Effector CD4-positive, alpha-beta T cell (primary cell): ENCODE data around the gene MAP1LC3B2.
A peak's percentile ranks its signal among the peaks of the same experiment; 100 is the strongest.

Source experiments
- DNase-seq: peaks from one replicate; pipeline ENCODE4 v3.0.0-alpha.2; 2020

Gene MAP1LC3B2

DNA sequence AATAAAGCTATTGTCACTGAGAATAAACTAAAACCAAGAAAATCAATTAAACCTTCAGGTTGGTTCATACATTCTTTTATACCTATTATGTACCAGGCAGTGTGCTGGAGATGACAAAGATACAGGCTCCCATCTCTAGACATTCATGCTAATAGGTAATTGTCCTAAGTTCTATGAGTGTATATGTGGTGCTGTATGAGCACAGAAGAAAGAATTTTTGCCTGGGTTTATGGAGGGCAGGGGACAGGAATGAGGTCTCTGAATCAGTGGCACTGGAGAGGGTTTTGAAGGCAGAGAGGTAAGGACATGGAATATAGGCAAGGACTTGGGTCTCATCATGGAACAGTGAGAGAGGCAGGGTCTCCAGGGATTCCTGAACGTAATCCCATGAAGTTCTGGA lies 38.7 kb downstream of the MAP1LC3B2 start:
- DNase-seq, result no peak

DNA sequence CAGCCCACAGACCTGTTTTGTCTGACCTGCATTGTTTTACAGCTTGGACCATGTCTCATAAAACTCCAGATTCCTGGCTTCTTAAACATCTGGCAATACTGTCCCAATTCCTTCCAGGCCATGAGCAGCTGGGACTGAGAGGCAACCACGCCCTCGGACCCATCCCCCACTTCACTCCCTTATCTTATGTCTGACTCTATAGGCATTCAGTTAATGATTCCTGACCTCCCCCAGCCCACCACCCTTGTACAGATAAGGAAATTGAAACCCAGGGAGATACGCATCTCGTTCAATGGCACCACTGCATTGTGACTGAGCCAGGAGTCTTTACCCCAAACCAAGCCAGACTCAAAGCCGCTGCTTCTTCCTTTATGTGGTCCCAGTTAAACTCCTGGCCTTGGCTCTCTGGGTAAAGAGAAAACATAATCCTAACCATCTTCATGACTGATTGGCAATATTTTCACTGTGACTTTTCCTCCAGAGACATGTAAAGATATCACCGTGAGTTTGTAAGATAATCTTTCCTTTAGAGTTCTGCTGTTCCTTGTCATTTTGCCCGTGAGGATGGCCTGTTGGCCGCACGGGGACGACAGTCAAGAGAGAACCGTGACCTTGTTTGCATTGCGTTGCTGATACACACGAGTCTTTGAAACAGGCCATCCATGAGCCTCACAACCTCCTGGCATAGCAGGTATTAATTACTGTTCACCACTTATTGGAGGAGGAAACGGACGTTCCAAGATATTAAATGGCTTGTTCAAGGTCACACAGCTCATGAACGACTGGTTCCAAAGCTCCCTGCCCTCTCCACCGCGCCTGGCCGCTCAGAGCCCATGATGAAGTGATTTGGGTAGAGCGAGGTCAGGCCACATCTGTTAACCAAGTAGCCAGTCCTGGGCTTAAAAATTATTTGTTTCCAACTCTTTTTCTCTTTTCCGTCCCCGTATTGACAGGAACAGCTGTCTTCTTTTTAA lies 39.4 kb downstream of the MAP1LC3B2 start:
- no peak for DNase-seq

DNA sequence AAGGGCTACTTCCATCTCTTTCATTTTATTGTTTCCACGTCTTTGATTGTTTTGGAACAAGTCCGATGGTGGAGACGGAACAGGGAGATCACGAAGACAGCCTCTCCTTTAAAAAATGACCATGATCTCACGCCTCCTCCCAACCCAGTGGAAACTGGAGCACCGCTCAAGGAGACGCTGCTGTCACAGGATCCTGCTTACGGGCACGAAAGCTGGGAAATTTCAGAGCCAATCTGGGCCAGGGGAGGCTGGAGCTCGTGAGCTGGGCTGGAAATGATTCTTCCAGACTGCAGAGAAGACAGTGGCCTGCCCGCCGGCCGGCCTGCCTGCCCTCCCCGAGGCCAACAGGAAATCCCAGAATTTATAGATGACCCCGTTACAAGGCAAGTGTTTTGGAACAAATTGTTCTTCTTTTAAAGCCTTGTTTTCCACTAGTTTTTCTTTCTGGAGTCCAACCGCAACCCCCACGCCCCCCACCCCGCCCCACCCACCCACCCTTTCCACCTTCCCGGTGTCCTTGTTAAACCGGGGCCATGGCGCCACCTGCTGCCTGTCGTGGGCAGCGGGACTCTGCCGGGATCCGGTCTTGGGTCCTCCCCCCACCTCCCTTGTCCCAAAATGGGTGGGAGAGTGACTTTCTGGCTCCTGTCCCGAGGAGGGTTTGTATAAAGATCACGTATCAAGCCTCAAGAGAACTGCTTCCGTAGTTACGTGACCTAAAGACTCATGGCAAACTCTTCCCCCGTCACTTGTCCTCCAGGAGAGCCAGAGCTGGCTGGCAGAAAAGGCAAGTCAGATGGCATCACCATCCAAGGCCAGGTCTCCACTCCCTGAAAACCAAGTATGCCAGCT lies 40.3 kb downstream of the MAP1LC3B2 start:
- DNase-seq, result peak; percentile 43

DNA sequence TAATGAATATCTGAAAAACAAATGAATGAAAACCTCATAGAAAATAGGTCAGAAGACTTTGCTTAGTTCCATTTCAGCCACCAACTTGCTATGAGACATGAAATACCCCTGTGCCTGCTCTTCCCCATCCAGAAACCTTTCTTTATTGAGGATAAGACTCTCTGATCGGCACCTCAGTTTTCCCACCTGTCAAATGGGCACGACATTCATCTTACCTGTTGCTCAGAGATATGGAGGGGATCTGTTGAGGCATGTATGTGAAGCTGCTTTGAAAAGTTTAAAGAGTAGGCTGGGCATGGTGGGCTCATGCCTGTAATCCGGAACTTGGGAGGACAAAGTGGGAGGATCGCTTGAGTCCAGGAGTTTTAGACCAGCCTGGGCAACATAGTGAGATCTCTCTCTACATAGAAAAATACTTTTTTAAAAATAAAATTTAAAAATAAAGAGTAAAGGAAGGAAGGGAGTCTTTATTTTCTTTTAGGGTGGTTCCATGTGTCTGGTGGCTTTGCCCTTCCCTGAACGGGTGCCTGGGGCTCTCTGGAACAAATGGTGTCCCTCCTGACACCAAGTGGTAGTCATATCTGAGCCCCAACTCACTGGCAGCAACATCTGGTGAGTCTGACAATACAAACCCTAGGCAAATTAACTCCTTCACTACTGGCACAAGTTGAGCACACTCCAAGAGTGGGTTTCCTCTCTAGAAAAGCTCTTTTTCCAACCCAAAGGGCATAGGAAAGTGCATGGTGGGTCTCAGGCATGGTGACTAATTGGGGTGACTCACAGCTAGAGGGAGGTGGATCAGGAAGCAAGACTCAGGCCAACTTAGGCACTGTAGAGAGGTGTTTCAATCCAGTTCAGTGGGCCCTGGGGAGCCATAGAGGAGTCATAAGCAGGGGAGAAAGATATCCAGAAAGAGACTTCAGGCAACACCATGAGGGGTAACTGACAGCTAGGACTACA lies 42.1 kb downstream of the MAP1LC3B2 start:
- DNase-seq, result no peak

DNA sequence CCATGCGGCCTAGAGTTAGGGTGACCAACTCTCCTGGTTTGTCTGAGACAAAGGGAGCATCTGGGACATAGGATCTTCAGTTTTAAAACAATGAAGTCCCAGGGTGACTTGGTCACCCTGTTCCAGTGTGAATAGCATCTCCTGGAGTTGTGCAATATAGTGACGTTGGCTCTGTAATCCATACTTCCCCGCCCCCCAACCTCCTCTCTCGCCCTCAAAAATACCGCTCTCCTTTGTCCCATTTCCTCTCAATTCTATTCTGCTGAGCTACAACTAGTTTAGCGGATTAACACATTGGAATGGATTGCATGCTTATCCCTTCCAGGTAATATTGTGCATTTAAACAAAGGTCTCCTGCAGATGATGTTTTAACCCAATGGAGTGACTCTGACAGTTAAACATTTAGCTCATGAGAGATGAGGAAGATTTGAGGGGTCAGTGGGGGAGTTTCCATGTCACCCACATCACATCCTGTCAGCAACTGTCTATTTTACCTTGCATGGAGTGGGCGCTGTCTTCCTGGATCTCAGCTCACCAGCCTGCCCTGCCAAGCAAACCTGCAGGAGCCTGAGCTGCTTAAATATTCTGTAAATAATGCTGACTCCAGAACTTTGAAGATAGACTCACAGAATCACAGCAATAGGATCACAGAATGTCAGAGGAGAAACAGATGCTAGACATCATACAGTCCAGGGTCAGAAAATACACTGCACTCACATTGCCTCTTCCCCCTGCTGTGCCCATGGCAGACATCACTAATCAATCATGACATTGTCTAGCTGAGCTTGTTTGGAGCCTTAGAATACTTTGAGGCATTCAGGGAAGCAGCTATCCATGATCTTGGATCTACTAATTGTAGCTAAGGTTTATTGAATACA lies 43.0 kb downstream of the MAP1LC3B2 start:
- no peak for DNase-seq

DNA sequence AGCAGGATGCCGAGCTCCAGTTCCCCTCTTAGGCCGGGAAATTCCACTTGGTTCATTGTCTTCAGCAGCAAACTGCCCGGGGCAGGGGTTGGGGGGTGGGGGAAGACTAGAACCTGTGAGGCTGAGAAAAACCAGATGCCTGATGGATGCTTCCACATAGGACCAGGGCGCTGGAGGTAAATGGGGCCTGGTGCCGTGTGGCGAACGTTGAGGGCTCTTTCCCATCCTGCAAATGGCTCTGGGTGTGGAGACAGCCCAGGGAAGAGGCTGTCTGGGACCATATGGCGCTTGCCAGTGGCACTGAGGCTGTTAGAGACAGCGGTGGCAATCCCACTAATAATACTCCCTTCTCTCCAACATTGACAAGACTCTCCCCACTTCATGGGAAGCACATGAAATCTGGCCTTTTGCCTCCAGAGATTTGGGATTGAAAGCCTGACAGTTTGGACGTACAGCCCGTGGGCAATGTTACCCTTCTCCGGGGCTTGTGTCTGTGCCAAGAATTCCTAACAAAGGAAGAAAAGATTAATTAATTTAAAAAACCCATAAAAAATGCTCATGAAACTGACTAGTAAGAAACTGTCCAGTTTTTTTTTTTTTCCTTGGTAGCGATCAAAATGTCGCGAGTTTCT lies 44.5 kb downstream of the MAP1LC3B2 start:
- DNase-seq, result no peak

DNA sequence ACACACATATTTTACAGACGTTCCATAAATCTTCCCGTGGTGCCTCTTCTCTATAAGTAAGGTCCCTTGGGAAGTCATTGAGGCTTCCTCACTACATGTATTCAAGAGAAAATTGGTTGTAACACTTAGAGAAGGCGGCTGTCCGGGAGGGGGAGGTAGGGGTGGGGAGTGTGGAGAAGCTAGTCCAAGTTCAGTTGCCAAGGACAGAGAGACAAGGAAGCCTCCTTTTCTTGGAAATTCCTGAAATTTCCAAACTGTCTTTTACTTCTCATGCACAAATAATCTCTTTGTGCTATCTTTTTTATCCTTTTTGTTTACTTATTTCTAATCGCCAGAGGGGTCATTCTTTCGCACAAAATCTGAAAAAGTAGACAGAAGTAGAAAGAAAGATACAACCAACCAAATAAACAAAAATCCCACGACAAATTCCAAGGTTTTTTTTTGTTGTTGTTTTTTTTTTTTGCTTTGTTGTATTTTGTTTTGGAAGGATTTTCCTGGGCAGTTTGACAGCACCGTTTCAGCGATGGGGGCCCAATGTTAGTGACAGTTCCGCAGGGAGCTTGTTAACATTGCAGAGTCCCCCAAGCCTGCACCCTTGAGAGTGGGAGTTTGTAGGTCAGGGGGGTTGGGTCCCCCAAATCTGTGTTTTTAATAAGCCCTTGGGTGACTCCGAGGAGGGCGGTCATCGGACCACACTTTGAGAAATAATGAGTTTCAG lies 45.2 kb downstream of the MAP1LC3B2 start:
- no peak for DNase-seq

DNA sequence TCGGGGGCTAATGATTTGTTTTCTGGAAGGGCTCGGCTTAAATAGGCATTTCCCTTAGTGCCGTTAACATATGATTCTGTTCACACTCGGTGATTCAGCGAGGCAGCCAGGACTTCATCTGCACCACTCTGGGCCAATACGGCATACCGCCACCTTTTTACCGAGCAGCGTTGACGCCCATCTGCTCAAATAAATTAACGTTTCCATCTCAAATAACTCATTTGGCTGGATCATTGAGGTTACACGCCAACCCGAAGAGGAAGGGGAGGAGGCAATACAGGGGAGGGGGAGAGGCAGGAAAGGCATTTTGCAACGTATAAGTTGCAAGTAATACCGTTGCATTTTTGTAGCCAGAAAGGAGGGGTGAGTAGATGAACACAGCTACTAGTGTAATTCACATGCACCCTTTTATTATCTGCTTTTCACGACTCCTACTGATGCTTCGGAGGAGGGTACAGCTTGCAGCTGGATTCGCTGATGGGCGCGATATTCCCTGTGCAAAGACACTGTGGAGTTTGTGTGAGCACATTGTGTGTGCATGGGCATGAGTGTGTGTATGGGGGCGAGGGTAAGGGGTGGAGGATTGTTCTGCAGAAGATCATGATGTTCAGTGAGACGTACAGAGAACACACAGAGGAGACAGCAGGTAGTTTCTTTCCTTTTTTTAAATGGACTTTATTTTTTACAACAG lies 45.9 kb downstream of the MAP1LC3B2 start:
- no peak for DNase-seq

DNA sequence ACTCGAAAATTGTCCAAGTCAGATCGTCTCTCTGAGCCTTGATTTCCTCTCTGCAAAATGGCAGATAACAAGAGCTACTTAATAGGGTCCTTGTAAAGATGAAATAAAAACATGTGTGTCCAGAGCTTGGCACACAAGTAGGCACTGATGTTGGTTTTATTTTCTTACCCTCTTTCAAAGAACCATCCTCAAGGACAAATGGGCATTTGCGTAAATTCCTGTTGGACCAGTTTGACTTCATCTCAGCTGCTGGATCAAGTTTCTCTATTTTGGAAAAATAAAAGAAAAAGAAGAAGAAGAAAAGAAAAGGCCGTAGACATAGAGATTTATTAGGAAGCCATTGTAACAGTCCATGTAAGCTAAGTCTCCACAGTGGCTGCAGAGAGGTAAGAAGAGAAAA lies 47.2 kb downstream of the MAP1LC3B2 start:
- no peak for DNase-seq

DNA sequence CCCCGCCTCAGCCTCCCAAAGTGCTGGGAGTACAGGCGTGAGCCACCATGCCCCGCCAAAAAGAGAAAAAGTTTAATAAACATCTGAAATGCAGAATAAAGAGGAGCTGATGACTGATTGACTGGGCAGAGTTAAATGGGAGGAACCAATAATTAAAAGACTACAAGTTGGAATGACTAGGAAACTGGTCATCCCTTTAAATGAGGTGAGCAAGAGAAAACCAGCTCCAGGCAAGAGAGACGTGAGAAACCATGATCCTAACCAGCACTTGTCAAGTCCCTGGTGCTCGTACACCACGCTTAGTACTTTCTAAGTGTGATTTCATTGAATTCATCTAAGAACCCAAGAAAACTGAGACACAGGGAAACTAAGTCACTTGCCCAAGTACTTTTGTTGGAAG lies 47.9 kb downstream of the MAP1LC3B2 start:
- no peak for DNase-seq

DNA sequence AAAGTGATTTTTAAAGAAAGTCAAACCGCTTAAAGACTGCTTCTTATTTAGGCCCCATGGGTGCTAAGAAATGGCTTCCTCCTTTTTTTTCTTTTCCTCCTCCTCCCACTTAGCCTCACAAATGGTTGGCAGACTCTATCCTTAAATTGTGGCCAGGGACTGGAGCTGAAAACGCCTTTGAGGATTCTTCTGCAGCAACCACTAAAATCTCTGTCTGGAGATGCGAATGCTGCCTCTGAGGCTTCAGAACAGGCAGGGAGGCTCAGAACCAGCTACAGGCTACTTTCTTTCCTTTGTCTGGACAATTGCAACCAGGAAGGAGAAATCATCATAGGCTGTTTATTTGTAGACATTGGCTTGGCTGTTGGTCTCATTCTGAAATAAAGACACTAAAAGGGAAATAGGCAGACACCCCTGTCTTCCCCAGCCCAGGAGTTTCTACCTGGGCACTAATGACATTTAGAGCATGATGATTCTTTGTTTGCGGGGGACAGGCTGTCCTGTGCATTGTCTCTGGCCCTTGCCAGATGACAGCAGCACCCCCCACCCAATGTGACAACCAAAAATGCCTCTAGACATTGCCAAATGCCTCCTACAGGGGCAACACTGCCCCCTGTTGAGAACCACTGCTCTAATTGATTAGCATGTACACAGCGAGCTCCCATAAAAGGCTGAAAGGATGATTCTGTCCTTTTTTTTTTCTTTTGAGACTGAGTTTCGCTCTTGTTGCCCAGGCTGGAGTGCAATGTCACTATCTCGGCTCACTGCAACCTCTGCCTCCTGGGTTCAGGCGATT lies 50.3 kb downstream of the MAP1LC3B2 start:
- no peak for DNase-seq

DNA sequence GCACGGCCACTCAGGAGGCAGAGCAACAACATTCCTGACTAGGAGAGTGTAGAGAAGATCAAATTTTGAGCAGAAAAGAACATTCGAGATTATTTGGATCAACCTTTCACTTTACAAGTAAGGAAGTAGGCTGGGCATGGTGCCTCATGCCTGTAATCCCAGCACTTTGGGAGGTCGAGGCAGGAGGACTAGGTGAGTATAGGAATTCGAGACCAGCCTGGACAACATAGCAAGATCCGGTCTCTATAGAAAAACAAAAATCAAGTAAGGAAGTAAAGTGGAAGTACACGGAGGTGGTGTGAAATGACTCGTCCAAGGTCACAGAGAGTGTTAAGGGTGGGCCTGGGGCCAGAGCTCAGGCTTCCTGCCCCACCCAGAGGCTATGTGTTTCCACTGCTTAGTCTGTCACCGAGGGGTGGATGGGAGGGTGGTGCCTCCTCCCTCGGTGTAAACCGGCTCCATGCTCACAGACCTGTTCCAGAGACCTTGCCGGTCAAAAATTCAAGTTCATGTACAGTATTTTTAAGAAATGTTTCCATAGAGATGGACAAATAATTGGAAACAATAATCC lies 51.9 kb downstream of the MAP1LC3B2 start:
- no peak for DNase-seq

DNA sequence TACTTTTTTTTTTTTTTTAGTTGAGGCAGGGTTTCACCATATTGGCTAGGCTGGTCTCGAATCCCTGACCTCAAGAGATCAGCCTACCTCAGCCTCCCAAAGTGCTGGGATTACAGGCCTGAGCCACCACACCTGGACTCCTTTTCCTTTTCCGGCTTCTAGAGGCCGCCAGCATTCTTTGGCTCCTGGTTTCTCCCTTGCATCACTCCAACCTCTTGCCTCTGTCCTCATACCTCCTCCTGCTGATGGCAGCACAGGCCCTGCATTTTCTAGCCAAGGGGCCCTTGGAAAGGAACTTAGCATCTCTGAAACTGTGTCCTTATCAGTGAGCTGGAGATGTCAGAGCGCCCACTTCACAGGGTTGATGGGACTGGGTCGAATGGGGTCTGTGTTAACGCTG lies 53.3 kb downstream of the MAP1LC3B2 start:
- no peak for DNase-seq

DNA sequence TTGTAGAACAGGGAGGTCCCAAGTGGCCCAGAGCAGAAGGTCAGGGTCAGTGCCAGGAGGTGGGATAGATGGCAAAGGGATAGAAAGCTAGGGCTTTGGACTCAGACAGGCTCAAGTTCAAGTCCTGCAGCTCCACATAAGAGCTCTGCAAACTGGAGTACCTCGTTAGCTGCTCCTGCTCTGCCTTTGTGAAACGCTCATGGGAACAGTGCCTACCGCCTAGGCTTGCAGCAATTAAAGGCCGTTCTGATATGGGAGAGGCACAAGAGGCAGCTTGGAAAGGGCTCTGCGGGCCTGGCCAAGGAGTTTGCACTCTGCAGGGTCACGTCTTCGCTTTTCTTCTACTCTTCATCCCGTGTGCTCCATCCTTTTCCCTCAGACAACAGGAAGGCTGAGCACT lies 54.1 kb downstream of the MAP1LC3B2 start:
- DNase-seq, result no peak

DNA sequence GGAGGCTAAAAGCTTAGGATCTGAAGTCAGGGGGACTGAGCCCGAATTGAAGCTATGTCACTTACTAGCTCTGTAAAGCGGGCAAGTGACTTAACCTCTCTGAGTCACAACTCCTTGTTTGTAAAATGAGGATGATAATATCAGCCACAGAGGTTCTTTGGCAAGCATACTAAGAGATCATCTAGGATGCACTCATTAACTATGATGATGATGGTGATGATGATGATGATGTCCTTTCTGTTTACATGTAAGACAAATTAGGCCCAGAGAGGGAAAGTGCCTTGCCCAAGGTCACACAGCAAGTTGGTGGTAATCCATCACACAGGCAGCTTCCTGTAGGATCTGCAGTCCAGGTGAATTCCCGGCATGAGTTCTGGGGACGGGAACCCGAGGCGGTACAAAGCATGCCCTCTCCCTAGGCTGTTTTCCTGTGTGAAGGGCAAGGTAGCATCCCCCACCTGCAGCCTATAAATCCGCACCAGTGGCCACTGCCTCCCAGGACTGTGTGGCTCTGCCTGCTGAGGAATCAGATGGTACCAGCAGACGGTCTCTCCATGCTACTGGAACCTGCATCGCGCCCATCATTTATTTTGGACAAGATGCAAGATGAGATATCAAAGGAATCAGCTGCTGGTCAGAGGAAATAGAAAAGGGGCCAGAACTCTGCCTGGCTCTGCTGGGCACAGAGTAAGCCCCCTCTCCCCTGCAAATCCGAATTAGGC lies 55.2 kb downstream of the MAP1LC3B2 start:
- DNase-seq, result no peak

DNA sequence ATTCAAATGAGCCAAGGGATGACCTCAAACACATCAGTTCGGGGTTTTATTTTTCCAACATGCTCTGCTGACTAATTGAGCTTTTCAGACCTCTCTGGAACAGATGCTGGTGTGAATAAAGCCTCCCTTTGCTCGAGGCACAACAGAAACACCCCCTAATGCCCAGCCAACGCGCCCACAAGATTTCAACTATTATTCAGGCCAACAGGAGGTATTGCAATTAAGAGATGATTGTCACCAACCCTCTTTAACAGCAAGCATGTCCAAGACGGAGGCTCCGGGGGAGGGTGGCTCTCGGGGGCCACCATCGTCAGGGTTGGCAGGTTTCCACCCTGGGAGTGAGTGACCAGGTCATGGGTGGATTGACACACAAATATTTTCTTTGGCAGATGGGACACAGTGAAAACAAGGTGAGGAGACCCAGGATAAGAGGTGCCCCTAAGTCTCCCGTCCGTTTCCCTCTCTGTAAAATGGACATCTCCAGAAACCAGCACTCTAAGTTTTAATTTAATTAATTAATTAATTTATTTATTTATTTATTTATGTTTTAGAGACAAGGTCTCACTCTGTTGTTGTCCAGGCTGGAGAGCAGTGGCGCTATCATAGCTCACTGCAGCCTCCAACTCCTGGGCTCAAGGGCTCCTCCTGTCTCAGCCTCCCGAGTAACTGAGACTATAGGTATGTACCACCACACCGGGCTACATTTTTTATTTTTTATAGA lies 56.1 kb downstream of the MAP1LC3B2 start:
- DNase-seq, result no peak
